K562 (cell line): ENCODE results near the gene ECE2. TPM values are rescaled to one million over a fixed set of nuclear protein-coding genes. Genes with fewer than 3 reads are reported as not detected.

Experiments used
- ATAC-seq: fragments of 200-7000 bp; cut with Tn5 transposase; 3 replicates; pipeline ENCODE4 v1.9.1; 2020; ENCODE audit warnings: moderate library complexity
- BruUV-seq: library from RNA; stranded (reverse); fragments of 400-500 nt; replicated peaks from 2 replicates; lab custom pipeline; 2021; lab: Mats Ljungman, UMichigan
- CTCF ChIA-PET: fragments of 300-600 bp; formaldehyde crosslinking; extraction: SDS; loops from one replicate; lab custom pipeline; 2021; ENCODE audit warnings: low intra/inter-chr PET ratio; lab: Yijun Ruan, JAX
- POLR2A ChIA-PET: fragments of 300-600, 350-650 bp; sonication (Branson Sonifier 250); formaldehyde crosslinking; extraction: SDS; loops from one replicate; lab custom pipeline; 2021; ENCODE audit warnings: antibody characterized with exemption, inconsistent platforms; lab: Yijun Ruan, JAX
- DNase-seq, 4 experiments: peaks; one replicate each; pipeline versions ENCODE4 v3.0.0 to v3.0.0-alpha.2; 2011 to 2018; ENCODE audit warnings: low spot score in 3 of 4, mixed read lengths in 3 of 4; ENCODE audit errors: extremely low read depth in 1 of 4
- FAIRE-seq: peaks from 2 replicates; lab custom pipeline; 2011; peaks lifted over from hg19 to GRCh38; lab: Jason Lieb, UNC
- H2AFZ ChIP-seq: 2 replicates; pipeline ENCODE4 v1.6.0; 2011; ENCODE audit warnings: low read depth, low read length, control low read depth, inconsistent platforms
- H3K27ac ChIP-seq: fragments of 200-600 bp; 3 replicates; pipeline ENCODE4 v1.8.0; 2011; ENCODE audit warnings: low read depth, mild to moderate bottlenecking, control low read depth, inconsistent platforms, low read length, moderate library complexity, mixed read lengths; ENCODE audit errors: extremely low read depth
- H3K27me3 ChIP-seq, 2 experiments: fragments of 300-600 bp in 1 of 2; 2 replicates in 1 of 2; 3 replicates in 1 of 2; pipeline versions ENCODE4 v1.6.0 to v1.8.0; 2011; ENCODE audit warnings: inconsistent platforms in 2 of 2, low read length in 2 of 2, mild to moderate bottlenecking in 1 of 2, mixed read lengths in 1 of 2, moderate library complexity in 1 of 2; ENCODE audit not compliant: control insufficient read depth in 2 of 2, insufficient read depth in 2 of 2
- H3K36me3 ChIP-seq: fragments of 300-600 bp; 3 replicates; pipeline ENCODE4 v1.8.0; 2011; ENCODE audit warnings: mild to moderate bottlenecking, low read length, inconsistent platforms; ENCODE audit not compliant: control insufficient read depth, insufficient read depth
- H3K4me1 ChIP-seq, 2 experiments: fragments of 200-600 bp in 1 of 2; replicated peaks in 1 of 2; 2 replicates in 1 of 2; 3 replicates in 1 of 2; pipeline versions ENCODE4 v1.5.1 to v1.8.0; 2011; ENCODE audit warnings: inconsistent platforms in 2 of 2, low read length in 2 of 2, mild to moderate bottlenecking in 1 of 2, mixed read lengths in 1 of 2, moderate library complexity in 1 of 2; ENCODE audit not compliant: control insufficient read depth in 2 of 2, insufficient read depth in 2 of 2
- H3K4me2 ChIP-seq: 2 replicates; pipeline ENCODE4 v1.6.1; 2011; ENCODE audit warnings: low read length, control low read depth, inconsistent platforms, mixed read lengths; ENCODE audit not compliant: insufficient read depth
- H3K4me3 ChIP-seq: fragments of 200-600 bp; sonication (generic), shearing (Covaris generic); 2 replicates; pipeline ENCODE4 v1.5.1; 2016; ENCODE audit warnings: control low read depth, inconsistent platforms
- H3K79me2 ChIP-seq: fragments of 200-600 bp; 3 replicates; pipeline ENCODE4 v1.8.0; 2011; ENCODE audit warnings: low read length, inconsistent platforms; ENCODE audit not compliant: control insufficient read depth, insufficient read depth
- H3K9ac ChIP-seq, 2 experiments: 2 replicates each; pipeline versions ENCODE4 v1.6.0 to v1.6.1; 2011; ENCODE audit warnings: low read depth in 2 of 2, low read length in 2 of 2, control low read depth in 1 of 2, inconsistent platforms in 1 of 2, mild to moderate bottlenecking in 1 of 2, mixed read lengths in 1 of 2; ENCODE audit not compliant: insufficient read depth in 1 of 2
- H3K9me1 ChIP-seq: one replicate; pipeline ENCODE4 v1.6.0; 2011; ENCODE audit warnings: inconsistent platforms, mild to moderate bottlenecking, low read length, moderate library complexity; ENCODE audit not compliant: control insufficient read depth, insufficient read depth
- H3K9me3 ChIP-seq: replicated peaks from 2 replicates; pipeline ENCODE4 v1.5.1; 2011; ENCODE audit warnings: low read depth, low read length, inconsistent platforms; ENCODE audit not compliant: control insufficient read depth, insufficient read depth
- H4K20me1 ChIP-seq: replicated peaks from 2 replicates; pipeline ENCODE4 v1.6.1; 2011; ENCODE audit warnings: low read length, inconsistent platforms, mixed read lengths; ENCODE audit not compliant: control insufficient read depth, insufficient read depth
- CSDE1 ChIP-seq, 2 experiments: fragments of 450-650 bp; IDR thresholded peaks; 2 replicates each; pipeline ENCODE4 v1.6.1; 2016; ENCODE audit warnings: mild to moderate bottlenecking in 1 of 2
- MCM2 ChIP-seq: fragments of 450-650 bp; IDR thresholded peaks from 2 replicates; pipeline ENCODE4 v1.6.1; 2017; ENCODE audit warnings: low read depth, mild to moderate bottlenecking
- PHF8 ChIP-seq: fragments of 200-600 bp; sonication (generic); IDR thresholded peaks from 2 replicates; pipeline ENCODE4 v1.6.1; 2012; ENCODE audit warnings: mixed run types, mild to moderate bottlenecking, inconsistent platforms, low read length, moderate library complexity, borderline replicate concordance
- PPARD ChIP-seq: fragments of 250-450 bp; sonication (Bioruptor Pico); IDR thresholded peaks from 2 replicates; pipeline ENCODE4 v1.8.0; 2022; ENCODE audit warnings: inconsistent platforms, mild to moderate bottlenecking, moderate library complexity
- ZNF444 ChIP-seq: fragments of 250-450 bp; sonication (Bioruptor Pico); IDR thresholded peaks from 2 replicates; pipeline ENCODE4 v1.4.0; 2020; ENCODE audit warnings: mild to moderate bottlenecking, moderate library complexity
- WGBS: fragments of 100-300 bp; shearing (Covaris generic); methylation state at CpG from one replicate; pipeline ENCODE4 v1.1.6; 2016; ENCODE audit warnings: low coverage, mixed read lengths; ENCODE audit not compliant: insufficient coverage; ENCODE audit errors: missing lambda C conversion rate; 5-methylcytosine and 5-hydroxymethylcytosine counted together
- in situ Hi-C: fragments of 300-500 bp; cut with MboI; formaldehyde crosslinking; loops from 4 replicates; pipeline ENCODE4 v1.15.0; 2018; ENCODE audit warnings: inconsistent platforms, mixed read lengths
- intact Hi-C: fragments of 100-400 bp; cut with micrococcal nuclease; formaldehyde crosslinking; loops from 2 replicates; pipeline ENCODE4 v1.14.2; 2022
- polyA plus RNA-seq, 8 experiments: library from polyadenylated mRNA; depleted of rRNA in 4 of 8; stranded (reverse) in 5 of 8; unstranded in 3 of 8; fragments of >200 nt; fragmentation: Nextera tagmentation in 2 of 8; fragmentation: Illumina TruSeq in 1 of 8; extraction: Ambion mirVana in 2 of 8; extraction: Trizol in 1 of 8; gene quantifications; 2 replicates each; pipeline versions ENCODE4 v1.2.1 to v1.2.3, GENCODE V29; 2011 to 2014; ENCODE audit warnings: inconsistent platforms in 1 of 8, missing spikeins in 1 of 8
- total RNA-seq, 7 experiments: library from RNA; depleted of rRNA in 6 of 7; stranded (reverse); fragments of >200 nt in 6 of 7; fragmentation: Illumina TruSeq in 2 of 7; extraction: Trizol in 2 of 7; gene quantifications; 2 replicates each; pipeline versions ENCODE4 v1.2.1 to v1.2.3, GENCODE V29; 2011 to 2021; ENCODE audit warnings: low replicate concordance in 1 of 7
- TF ChIP-seq, protein P1 (sequence below): fragments of 250-450 bp; sonication (Bioruptor Pico); IDR thresholded peaks from 2 replicates; pipeline ENCODE4 v1.5.0; 2021
- TF ChIP-seq, protein P2 (sequence below), 3 experiments: fragments of 200-800 bp in 1 of 3; fragments of 250-450 bp in 1 of 3; fragments of 450-650 bp in 1 of 3; sonication (Bioruptor Pico) in 1 of 3; sonication (Bioruptor generic) in 1 of 3; formaldehyde crosslinking in 1 of 3; IDR thresholded peaks; 2 replicates each; pipeline versions ENCODE4 v1.6.1 to v1.8.0; 2016 to 2022; ENCODE audit warnings: mild to moderate bottlenecking in 2 of 3, missing genetic modification characterization in 2 of 3, missing compliant biosample characterization in 1 of 3, moderate library complexity in 1 of 3

The ECE2 gene
- total and polyA plus RNA-seq, 9 of the 15 experiments (the other 6 are each of a cell fraction or from before 2014, with no cell fraction given) = not detected

DNA sequence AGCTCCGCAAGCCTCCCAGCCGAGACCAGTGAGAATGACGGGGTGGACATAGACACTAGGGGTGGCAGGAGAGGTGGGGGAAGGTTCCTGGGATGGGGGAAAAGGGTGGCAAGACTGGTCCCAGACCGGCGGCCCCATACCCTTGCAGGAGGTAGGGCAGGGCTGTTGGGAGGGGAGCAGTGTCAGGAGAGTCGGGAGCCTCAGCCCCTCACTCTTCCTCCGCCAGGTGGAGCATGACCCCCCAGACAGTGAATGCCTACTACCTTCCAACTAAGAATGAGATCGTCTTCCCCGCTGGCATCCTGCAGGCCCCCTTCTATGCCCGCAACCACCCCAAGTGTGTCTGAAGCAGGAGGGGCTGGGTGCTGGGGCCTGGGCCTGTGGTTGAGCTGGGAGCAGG lies 14.5 kb downstream of the ECE2 start:
- Histone ChIP-seq H3K36me3 (no peaks in the 10 kb centered on the region), H3K79me2 (no peaks in the 10 kb centered on the region), H3K9me3 (no peaks in the 10 kb centered on the region), H3K4me3 (no peak overlapping the region), H3K27me3 (peaks cover 22 to 40% of the 10 kb centered on the region in 2 experiments), H3K9me1 (no peaks in the 10 kb centered on the region), H4K20me1 (peaks cover 5% of the 10 kb centered on the region; the same call in 1 of the 2 replicates), H3K9ac (0 out of 4 replicates have a peak overlapping the region, but pooled peaks of 1 of the 2 experiments have one; percentile 19), H2AFZ (no peak overlapping the region), H3K4me1 (peaks cover 0 to 12% of the 10 kb centered on the region in 2 experiments; a peak in 2 of 5 replicates), H3K4me2 (no peak overlapping the region), H3K27ac (no peak overlapping the region)
- DNase-seq (no peak), ATAC-seq (no peak), FAIRE-seq (no peak)
- no TSS peak for BruUV-seq
- POLR2A ChIA-PET = interaction anchor here (0.6 kb wide), 1 partner anchor 406 kb away, joined by 5 read pairs; the partner anchor contains the start of gene PARL
- in situ Hi-C loops (no loop called here), intact Hi-C loops (no loop called here)
- TF ChIP-seq PPARD (CRISPR knock-in tag) (no peak), ZNF444 (no peak), CSDE1 (IDR thresholded peaks at IDR 0.05) (no peak), MCM2 (no peak), PHF8 (no peak)
- TF ChIP-seq, protein P1, sequence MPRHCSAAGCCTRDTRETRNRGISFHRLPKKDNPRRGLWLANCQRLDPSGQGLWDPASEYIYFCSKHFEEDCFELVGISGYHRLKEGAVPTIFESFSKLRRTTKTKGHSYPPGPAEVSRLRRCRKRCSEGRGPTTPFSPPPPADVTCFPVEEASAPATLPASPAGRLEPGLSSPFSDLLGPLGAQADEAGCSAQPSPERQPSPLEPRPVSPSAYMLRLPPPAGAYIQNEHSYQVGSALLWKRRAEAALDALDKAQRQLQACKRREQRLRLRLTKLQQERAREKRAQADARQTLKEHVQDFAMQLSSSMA = no peak
- TF ChIP-seq, protein P2, sequence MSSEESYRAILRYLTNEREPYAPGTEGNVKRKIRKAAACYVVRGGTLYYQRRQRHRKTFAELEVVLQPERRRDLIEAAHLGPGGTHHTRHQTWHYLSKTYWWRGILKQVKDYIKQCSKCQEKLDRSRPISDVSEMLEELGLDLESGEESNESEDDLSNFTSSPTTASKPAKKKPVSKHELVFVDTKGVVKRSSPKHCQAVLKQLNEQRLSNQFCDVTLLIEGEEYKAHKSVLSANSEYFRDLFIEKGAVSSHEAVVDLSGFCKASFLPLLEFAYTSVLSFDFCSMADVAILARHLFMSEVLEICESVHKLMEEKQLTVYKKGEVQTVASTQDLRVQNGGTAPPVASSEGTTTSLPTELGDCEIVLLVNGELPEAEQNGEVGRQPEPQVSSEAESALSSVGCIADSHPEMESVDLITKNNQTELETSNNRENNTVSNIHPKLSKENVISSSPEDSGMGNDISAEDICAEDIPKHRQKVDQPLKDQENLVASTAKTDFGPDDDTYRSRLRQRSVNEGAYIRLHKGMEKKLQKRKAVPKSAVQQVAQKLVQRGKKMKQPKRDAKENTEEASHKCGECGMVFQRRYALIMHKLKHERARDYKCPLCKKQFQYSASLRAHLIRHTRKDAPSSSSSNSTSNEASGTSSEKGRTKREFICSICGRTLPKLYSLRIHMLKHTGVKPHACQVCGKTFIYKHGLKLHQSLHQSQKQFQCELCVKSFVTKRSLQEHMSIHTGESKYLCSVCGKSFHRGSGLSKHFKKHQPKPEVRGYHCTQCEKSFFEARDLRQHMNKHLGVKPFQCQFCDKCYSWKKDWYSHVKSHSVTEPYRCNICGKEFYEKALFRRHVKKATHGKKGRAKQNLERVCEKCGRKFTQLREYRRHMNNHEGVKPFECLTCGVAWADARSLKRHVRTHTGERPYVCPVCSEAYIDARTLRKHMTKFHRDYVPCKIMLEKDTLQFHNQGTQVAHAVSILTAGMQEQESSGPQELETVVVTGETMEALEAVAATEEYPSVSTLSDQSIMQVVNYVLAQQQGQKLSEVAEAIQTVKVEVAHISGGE (CRISPR knock-in tag; IDR thresholded peaks at IDR 0.05) = no peak
- 45% methylated on average over 10 of the region's 10 CpGs for WGBS
- CTCF ChIA-PET = interaction anchor here (1.0 kb wide), 1 partner anchor 40 kb away, joined by 8 read pairs; the partner anchor contains the start of gene EEF1AKMT4
